GM03348 (cell line): ENCODE results near the gene DLGAP4.

Experiments used
- DNase-seq: peaks from one replicate; pipeline ENCODE4 v3.0.0; 2012; ENCODE audit warnings: low spot score

Gene DLGAP4

DNA sequence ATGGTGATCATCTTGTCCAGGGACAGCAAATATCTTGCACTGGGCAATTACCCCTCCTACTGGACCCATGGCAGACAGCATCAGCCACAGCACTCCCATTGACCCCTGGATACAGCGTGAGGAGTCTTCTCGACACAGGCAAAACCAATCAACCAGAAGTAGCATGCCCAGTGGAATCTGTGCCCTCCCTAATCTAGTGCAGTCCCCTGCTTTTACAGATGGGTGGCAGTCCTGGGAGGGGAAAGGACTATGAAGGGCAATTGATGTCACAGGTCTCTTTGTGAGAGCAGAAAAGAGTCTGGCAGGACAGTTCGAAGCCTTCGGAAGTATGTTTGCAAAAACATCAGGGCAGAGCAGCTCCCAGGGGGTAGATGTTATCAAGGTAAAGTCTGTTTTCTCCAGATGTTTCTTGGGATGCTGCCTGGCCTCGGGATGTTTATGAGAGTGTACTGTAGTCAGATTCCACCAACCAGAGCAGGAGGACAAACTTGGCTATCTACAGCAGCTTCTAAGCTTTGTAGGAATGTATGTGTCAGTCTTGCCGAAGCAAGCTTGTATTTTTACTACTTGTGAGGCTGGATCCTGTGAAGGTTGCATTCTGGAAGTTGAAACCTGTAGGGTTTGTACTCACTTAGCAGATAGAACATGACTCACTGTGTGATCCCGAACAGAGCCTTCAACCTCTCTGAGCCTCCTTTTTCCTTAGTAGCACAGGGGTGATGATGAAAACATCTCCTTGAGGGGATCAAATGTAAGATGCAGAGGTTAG lies 172.2 kb downstream of the DLGAP4 start:
- no peak for DNase-seq

DNA sequence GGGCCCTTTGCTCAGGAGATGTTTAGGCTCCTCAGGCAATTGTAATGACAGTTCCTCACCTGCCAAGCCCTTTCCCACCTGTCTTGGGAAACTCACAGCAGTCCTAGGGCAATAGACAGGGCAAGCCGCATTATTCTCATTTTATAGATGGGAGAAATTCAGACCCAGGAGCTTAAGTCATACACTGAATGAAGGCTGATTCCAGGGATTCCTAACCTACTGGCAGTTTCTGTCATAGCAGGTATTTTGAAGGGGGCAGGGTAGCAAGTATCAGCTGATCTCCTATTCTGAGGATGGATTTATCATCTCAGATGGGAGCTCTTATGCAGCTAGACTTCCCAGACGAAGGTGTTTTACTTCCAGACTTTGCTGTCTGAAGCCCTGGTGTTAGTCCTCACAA lies 173.8 kb downstream of the DLGAP4 start:
- no peak for DNase-seq

DNA sequence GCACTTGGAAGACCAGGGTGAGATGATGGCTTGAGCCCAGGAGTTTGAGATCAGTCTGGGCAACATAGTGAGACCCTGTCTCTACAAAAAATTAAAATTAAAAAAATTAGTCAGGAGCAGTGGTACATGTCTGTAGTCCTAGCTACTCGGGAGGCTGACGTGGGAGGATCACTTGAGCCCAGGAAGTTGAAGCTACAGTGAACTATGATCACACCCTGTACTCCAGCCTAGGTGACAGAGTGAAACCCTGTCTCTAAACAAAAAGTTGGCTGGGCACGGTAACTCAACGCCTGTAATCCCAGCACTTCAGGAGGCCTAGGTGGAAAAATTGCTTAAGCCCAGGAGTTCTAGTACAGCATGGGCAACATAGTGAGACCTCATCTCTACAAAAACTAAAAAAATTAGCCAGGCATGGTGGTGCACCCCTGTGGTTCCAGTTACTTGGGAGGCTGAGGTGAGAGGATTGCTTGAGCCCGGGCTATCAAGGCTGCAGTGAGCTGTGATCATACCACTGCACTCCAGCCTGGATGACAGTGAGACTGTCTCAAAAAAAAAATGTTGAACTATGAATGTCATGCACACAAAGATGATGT lies 174.4 kb downstream of the DLGAP4 start:
- DNase-seq = no peak

DNA sequence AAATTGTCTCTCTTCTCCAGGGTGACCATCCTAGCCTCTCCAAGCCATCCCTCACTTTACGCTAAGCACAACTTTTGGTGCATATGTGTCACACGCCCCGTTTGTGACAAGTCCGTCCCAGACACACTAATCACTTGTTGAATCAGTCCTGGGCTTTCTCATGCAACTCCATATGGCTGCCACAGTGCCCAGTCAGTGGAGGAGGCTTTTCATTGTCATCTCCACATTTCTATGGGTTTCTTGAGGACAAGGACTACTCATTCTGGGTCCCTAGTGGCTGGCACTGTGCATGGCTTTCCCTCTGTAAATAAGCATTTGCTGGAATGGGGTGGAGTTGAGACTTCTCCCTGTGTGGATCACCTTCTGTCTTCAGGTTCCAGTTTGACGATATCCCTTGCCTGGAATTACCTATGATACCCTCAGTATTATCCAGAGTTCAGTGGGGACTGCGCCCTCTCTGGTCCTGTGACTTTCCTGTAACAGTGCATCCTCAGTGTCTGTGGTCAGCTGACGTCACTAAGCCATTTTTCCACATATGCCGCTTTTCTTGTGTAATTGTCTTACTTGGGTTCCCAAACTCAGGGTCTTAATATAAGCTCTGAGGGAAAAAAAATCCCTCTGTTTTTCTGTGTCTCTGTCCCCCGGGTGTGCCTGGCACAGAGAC lies 175.4 kb downstream of the DLGAP4 start:
- no peak for DNase-seq

DNA sequence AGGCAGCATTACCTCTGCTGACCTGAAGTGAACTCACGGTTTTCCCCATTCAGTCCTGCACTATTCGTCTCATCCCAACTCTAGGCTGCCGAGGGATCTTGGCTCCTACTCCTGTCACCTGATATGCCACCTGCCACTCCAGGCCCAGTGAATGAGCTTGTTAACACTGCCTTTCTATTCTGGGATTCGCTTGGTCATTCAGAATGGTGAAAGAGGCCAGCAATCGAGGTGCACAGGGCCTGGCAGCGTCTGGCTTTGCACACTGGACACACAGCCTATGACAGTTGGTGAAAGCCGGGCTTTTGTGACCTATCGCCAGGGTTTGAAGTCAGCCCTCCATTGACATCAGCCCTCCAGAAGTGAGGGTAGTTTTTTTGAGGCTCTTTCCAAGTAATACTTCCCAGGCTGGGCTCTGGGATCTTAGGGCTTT lies 175.9 kb downstream of the DLGAP4 start:
- no peak for DNase-seq

DNA sequence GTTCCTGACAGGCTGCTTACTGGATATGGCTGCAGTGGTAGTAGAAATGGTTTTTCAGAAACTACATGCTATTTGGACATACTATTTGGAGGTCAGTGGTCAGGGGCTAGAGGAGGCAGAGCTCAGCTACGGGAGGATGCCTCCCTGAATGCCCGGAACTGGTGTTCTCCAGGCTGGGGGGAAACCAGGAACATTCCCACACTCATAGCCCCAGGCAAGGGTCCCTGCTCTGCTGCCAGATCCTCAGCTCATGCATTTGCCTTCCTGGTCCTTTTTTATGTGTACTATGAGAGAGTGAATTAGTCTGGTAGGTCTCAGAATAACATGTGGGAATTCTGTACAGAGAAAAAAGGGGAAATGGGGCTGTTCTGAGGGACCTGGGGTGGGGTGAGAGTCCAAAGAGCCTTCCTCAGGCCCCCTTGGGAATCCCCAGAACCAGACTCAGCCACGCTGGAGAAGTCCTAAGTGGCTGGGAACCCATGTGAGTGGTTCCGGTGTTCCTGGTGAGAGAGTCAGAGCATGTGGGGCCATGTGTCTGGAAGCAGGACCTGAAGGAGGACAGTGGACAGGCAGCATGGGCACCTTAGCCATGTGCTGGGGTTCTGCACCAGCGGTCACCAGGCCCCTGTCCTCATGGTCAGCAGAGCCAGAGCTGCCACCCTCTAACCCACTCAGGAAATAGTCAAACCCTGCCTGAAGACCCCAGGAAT lies 177.2 kb downstream of the DLGAP4 start:
- DNase-seq = no peak

DNA sequence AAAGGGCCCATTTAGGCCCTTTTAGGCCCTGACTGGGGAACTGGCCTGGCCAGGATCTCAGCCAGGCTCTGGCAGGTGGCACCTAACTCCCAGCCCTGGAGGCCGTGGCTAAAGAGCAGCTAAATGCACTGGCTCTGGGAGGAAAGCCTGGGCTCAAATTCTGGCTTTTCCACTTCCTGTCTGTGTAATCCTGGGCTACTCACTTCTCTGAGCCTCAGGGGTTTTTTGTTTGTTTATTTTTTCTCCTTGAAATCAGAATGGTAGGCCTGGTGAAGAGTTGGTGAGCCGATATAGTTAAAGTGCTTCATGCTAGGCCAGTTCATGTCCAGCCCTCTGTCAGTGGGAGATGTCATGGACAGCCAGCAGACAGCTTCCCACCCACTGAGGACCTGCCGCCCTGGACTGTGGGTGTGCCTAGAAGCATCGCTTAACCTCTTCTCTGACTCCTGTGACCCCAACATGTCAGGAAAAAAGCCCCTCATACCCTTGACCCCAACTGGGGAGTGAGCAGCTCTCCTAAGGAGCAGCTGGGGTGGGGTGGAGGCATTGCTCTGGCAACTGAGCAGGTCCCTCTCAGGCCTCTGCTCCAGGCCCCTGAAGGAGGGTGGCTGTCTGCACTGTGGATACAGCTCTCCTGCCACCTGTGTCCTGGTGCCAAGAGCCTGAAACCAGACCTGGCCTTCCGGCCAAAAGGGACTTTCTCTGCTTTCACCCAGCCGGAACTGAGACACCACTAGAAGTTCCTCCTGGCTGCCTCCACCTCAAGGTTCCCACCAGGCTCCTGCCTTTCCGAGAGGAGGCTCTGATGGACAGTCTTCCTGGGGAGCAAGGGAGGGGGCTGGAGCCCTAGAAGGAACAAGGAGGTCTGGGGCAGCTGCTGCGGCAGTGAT lies 178.0 kb downstream of the DLGAP4 start:
- no peak for DNase-seq

DNA sequence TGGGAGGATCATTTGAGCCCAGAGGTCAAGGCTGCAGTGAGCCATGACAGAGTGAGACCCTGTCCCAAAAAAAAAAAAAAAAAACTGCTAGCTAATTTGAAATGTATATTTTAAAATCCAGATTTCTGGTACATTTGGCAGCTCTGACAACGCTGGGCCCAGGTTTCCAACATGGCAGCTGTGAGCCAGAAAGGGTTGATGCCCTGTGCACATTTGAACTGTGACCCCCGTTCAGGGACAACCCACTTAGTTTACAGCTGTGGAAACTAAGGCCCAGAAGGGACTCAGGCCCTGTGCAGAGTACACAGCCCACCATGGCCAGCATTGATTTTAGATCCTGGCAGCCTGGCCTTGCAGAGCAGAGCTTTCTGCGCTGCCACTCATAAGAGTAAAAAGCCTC lies 179.1 kb downstream of the DLGAP4 start:
- DNase-seq = no peak

DNA sequence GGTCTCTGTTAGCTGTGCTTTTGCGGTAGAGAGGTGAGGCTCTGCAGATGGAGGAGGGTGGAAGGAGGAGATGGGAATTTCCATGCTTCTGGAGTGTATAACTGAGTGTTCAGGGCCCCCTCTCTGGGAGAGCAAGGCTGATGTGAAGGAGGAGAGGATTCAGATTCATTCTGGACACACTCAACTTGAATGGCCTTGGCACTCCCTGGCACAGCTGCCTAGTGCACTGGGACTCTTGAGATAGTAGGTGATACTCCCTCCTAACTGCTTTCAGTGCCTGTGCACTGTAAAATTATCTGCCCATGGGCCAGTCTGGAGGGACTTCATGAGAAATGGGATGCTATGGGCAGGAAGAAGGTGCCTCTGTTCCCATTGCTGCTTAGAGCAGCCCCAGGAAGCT lies 180.9 kb downstream of the DLGAP4 start:
- no peak for DNase-seq

DNA sequence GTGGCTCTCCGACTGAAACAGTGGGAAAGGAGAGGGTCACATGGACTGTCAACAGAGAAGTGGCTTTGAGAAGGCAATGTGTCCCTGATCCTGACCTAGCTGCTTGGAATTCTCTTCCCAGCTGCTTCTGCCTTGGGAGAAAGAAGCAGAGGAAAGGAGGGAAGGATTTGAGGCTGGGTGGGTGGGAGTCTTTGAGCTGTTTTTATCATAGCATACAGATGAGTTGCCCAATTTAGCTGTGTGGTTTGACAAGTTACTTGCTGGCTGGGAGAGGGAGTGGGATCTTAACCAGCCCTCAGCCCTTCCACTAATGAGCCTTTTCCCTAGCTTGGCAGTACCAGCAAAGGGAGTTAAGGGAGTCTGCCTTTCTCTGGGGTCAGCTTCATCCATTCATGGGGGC lies 184.1 kb downstream of the DLGAP4 start:
- DNase-seq = no peak

DNA sequence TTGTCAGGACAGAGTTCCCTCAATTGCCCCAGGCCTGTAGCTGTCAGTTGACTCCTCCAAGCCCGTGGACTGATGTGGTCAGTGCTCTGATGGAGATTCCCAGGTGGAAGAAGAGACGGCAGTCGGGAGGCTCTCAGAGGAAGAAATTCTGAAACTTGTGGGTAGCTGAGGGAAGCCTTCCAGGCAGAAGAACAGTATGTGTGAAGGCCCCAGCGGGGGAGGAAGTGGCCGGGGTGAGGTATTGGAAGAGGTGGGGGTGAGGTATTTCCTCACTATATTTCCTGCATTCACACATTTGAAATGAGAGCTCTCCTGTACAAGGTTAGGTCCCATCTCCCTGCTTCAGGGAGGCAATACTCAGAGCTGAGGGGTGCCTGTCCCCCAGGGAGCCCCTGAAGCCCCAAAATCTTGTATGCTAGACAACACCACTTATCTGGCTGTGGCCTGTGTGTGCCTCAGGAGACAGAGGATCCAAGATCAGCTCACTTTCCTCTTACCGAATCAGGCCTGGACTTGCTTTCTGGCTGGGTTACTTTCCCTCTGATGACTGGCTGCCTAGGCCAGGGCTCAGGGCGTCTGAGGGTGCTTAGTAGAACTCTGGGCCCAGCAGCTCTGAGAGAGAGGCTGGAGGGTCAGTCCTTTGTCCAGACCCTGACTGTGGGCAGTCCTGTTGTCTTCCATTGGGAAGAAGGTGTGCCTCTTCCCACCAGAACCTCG lies 185.9 kb downstream of the DLGAP4 start:
- peak; percentile 50 for DNase-seq

DNA sequence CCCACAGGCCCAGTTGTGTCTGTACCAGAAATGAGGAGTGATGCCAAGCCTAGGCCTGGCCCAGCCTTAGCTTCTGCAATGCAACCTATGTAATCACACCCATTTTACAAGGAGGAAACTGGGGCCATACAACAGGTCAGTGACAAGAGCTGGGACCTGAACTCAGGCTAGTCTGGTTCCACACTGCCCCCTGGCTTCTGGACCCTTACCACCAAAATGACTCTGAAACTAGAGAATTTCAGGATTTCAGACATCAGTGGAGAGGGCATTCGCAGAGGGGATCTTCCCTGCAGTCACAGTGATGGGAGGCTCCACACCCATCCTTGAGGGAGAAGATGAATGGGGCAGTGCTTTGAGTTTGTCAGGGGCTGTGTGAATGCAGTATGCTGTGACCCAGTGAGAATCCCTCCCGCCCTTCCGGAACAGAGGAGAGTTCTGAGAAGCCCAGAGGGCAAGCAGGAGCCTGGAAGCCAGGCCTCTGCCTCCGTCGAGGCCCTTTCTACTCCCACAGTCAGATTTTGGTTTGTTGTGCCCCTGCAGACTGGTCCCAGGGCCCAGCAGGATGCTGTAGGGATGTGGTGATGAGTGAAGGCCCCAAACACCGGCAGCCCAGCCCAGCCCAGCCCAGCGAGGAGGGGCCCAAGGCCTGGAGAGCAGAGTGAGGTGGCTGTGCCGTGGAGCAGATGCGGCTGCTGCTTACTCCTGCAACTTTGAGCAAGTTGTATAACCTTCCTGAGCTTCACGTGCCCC lies 187.1 kb downstream of the DLGAP4 start:
- no peak for DNase-seq

DNA sequence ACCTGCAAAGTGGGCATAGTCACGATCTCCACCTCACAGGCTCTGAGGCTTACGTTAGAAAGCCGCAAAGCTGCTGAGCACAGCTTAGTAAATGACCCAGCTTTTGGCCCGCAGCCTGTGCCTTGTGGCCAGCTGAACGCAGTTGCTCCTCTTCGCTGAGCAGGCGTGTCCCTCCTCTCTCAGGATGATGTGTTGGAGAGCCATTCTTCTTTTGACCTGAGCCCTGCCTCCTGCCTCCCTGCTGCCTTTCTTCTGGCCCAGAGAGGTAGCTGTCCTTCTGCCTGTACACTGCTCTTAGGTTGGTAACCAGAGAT lies 187.6 kb downstream of the DLGAP4 start:
- peak; percentile 83 for DNase-seq

DNA sequence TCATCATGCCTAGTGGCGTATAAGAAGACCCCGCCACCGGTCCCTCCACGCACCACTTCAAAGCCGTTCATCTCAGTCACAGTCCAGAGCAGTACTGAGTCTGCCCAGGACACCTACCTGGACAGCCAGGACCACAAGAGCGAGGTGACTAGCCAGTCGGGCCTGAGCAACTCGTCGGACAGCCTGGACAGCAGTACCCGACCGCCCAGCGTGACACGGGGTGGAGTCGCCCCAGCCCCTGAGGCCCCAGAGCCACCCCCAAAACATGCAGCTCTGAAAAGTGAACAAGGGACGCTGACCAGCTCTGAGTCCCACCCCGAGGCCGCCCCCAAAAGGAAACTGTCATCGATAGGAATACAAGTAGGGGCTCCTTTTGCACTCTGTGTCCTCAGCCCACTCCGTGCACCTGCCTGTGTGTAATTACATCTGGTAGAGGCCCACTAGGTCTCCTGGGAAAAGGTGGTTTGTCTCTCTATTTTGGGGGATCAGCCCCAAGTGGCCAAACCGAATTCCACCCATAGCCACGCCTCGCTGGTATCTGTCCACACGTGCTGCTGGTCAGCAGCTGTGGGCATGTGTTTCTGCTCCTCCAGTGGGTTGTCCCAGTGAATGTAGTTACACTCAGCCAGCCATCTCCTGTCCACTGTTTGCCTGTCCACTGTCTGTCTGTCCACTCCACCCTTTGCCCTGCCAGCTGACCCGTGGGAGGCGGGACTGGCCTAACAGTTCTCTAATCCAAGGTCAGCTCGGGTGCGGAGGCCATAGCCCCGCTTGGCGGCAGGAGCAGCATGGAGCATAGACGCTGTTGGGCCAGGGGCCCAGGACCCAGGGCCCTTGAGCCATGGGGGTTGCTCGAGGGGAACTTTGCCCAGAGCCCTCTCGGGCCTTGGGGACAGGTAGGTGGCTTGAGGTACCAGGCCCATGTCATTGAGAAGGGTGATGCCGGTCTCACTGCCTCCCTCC lies 190.8 kb downstream of the DLGAP4 start:
- DNase-seq = no peak

DNA sequence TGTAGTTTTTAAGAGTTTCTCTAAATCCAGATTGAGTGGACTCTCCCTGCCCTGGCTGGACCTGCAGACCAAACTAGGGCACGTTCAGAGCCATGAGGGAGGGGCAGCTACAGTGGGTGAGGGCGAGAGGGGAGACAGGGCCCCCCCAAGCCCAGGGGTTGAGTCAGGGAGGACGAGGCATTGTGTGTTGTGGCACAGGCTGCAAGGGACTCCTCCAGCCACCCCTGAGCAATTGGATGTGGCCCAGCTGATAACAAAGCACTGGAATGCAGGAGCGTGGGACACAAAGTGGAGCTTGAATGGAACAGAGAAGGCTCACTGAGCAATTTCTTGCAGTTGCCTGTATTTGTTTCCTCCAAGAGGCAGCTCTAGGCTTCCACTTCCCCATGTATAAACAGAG lies 191.7 kb downstream of the DLGAP4 start:
- DNase-seq = no peak

DNA sequence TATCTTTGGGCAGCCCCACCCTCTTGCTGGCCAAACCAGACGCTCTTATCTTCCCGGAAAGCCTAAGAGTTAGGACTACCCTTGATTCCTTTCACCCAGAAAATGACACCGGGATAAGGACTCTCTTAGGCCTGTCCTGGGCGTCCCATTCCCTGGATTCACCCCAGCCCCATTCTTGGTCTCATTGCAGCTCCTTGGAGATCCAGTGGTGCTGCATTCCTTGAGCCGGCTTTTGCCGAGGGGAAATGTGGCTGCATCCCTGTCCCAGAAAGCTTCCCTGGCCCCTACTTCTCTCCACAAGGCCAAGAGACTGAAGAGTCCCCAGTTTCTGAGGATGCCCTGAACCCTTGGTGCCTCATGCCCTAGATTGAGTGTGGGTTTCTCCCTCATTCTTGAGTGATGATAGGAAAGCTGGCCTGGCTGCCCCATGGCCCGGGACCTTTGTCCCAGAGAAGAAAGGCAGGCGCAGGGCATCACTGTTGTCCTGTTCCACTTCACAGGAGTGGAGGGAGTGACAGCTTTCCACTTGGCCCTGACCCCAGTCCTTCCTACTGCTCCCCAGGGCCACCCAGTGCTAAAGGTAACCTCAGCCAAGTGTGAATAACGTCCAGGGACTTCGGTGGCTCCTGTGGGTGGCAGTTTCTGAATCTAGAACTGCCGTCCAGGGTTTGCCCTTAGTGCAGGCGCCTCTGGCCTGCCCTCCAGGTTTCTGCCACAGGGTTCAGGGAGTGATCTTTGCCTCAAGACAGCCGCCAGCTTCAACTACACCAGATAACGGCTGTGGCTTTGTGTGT lies 192.4 kb downstream of the DLGAP4 start:
- DNase-seq = no peak

DNA sequence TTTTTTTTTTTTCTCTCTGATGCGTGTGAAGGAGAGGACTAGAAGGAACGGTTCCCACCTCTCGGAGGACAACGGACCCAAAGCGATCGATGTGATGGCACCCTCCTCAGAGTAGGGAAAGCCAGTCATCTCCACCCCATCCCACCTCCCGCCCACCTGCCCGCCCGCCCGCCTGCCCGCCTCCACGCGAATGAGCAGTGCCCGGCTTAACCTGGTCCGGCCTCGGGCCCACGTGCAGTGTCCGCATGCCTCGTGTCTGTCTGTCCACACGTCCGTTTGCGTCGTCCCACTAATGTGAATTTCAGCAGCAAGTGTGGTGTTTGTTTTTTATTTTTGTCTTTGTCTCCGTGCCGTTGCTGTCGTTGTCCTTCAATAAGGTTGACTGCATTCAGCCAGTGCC lies 193.1 kb downstream of the DLGAP4 start:
- DNase-seq = no peak

DNA sequence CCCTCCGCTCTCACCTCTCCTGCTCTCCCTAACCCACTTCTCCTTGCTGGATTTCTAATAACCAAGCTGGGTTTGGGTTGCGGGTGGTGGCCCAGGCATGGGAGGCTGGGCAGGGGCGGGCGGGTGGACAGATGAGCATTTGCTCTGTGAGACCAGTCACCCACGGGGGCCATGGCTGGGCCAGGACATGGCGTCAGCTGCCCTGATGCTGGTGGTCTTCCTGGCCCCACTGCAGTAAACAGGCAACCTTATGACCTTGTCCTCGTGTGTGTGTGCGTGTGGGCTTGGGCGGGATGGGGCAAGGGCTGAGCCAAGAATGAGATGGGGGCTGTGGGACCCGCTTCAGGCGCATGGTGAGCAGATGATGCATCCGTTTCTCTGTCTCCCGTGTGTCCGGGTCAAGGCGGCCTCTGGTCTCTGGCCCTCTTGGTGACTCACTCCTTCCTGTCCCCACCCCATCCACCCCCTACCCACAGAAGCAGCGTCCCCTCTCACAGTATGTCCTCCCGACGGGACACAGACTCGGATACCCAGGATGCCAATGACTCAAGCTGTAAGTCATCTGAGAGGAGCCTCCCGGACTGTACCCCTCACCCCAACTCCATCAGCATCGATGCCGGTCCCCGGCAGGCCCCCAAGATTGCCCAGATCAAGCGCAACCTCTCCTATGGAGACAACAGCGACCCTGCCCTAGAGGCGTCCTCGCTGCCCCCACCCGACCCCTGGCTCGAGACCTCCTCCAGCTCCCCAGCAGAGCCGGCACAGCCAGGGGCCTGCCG lies 193.8 kb downstream of the DLGAP4 start:
- DNase-seq = no peak
